Aorta (tissue), 5 donors: Measurements from ENCODE around the gene CHAD. TPM values are rescaled to one million over a fixed set of nuclear protein-coding genes. Genes with fewer than 3 reads are reported as not detected.

Source experiments
- ATAC-seq: fragments of 200-7000 bp; cut with Tn5 transposase; one replicate; pipeline ENCODE4 v1.9.1; 2022; ENCODE audit warnings: moderate library complexity; ENCODE audit not compliant: low FRiP score
- DNase-seq, 2 donors: peaks; one replicate each; pipeline ENCODE4 v3.0.0-alpha.2; 2020
- H3K27ac ChIP-seq, 2 donors: one replicate each; pipeline ENCODE4 v1.5.1; 2013; ENCODE audit warnings: low read length in 2 of 2, mild to moderate bottlenecking in 2 of 2, moderate library complexity in 2 of 2, control low read depth in 1 of 2, inconsistent platforms in 1 of 2, low read depth in 1 of 2
- H3K27me3 ChIP-seq, 2 donors: one replicate each; pipeline ENCODE4 v1.6.1; 2013; ENCODE audit warnings: control low read depth in 1 of 2, low read length in 1 of 2, mild to moderate bottlenecking in 1 of 2, moderate library complexity in 1 of 2; ENCODE audit not compliant: insufficient read depth in 2 of 2, control insufficient read depth in 1 of 2
- H3K36me3 ChIP-seq, 2 donors: one replicate each; pipeline ENCODE4 v1.6.1; 2013; ENCODE audit warnings: control low read depth in 1 of 2, low read length in 1 of 2, mild to moderate bottlenecking in 1 of 2; ENCODE audit not compliant: insufficient read depth in 2 of 2, control insufficient read depth in 1 of 2
- H3K4me1 ChIP-seq, 2 donors: one replicate each; pipeline ENCODE4 v1.6.1; 2013; ENCODE audit warnings: low read length in 2 of 2, control low read depth in 1 of 2, mild to moderate bottlenecking in 1 of 2, moderate library complexity in 1 of 2; ENCODE audit not compliant: insufficient read depth in 2 of 2, control insufficient read depth in 1 of 2
- H3K4me3 ChIP-seq, 2 donors: one replicate each; pipeline ENCODE4 v1.5.1; 2013; ENCODE audit warnings: low read length in 2 of 2, control low read depth in 1 of 2, mild to moderate bottlenecking in 1 of 2
- H3K9me3 ChIP-seq: one replicate; pipeline ENCODE4 v1.6.1; 2013; ENCODE audit warnings: mild to moderate bottlenecking, low read length; ENCODE audit not compliant: control insufficient read depth
- WGBS, 2 donors: extraction: QIAGEN DNeasy Blood & Tissue Kit; methylation state at CpG; one replicate each; pipeline ENCODE4 v1.1.7; 2013; 5-methylcytosine and 5-hydroxymethylcytosine counted together
- intact Hi-C, 2 donors: fragments of 100-400 bp; cut with DNase I; formaldehyde crosslinking; loops; one replicate each; pipeline versions ENCODE4 v1.14.2 to v1.15.0; 2022
- polyA plus RNA-seq, 2 donors: library from polyadenylated mRNA; stranded (reverse); fragments of 200-250 nt; gene quantifications; one replicate each; pipeline ENCODE4 v1.2.3, GENCODE V29; 2013
- total RNA-seq, 2 donors: library from RNA; stranded (reverse); fragmentation: NEBNext Ultra II Directional; extraction: Animal tissue kit (Norgen Biotek cat#: 25700); gene quantifications; one replicate each; pipeline ENCODE4 v1.2.1, GENCODE V29; 2021
- donor health status: healthy with polysubstance abuse.
- donor health status: Bipolar disorder and iron deficiency.
- donor health status: DM: no; HTN: no; CAD: no.
- donor health status: DM: no; HTN: no; CAD: no.
- donor health status: DM: yes; HTN: yes; CAD: no.

The CHAD gene
- total and polyA plus RNA-seq, 4 donors = 0.20 to 2.3 (median 0.57) TPM; not detected in 1

GRCh38 chr17:50465635-50466034 is 3.0 kb downstream of the CHAD start:
- DNase-seq = peak in 1 of 2 donors; percentile 39
- Histone ChIP-seq H3K4me3 (no peak overlapping the region), H3K36me3 (no peaks in the 10 kb centered on the region), H3K27ac (no peak overlapping the region), H3K4me1 (no peaks in the 10 kb centered on the region), H3K9me3 (no peaks in the 10 kb centered on the region), H3K27me3 (no peaks in the 10 kb centered on the region)
- intact Hi-C loops = no loop called here
- 96 to 98% methylated on average over 9 of the region's 9 CpGs for WGBS, 2 donors
- ATAC-seq = no peak

DNA sequence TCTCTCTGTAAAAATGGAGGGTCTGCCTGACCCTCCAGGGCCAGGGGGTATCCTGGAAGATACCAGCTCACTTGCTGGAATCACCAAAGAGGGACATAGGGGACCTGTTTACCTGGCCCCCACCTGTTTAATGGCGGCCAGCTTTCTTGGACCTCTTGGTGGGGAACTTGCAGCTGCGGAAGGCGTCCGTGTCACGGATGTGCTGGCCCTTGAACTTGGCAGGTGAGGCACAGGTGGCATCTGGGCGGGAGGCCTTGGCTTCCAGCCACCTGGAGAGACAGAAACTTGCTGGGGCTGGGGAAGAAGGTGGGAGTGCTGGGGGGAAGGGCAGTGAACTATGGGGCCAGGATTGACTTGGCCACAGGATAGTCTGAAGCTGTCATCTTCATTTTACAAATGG is 3.5 kb downstream of the CHAD start:
- ATAC-seq (no peak), DNase-seq (peak in 1 of 2 donors; percentile 55)
- intact Hi-C loops = no loop called here
- no peaks in the 10 kb centered on the region for H3K9me3 ChIP-seq
- no peak overlapping the region for H3K4me3 ChIP-seq
- no peaks in the 10 kb centered on the region for H3K4me1 ChIP-seq
- no peaks in the 10 kb centered on the region for H3K27me3 ChIP-seq
- no peak overlapping the region for H3K27ac ChIP-seq
- no peaks in the 10 kb centered on the region for H3K36me3 ChIP-seq
- WGBS, 2 donors = 93 to 96% methylated on average over 6 of the region's 6 CpGs

- Histone ChIP-seq H3K4me1 (no peaks in the 10 kb centered on the region), H3K9me3 (no peaks in the 10 kb centered on the region), H3K27ac (no peak overlapping the region), H3K27me3 (no peaks in the 10 kb centered on the region), H3K36me3 (no peaks in the 10 kb centered on the region), H3K4me3 (no peak overlapping the region)
- WGBS, 2 donors = 87 to 91% methylated on average over 4 of the region's 4 CpGs
- intact Hi-C loops = no loop called here
- ATAC-seq = no peak
- peak in 1 of 2 donors; percentile 46 for DNase-seq
Observed at GRCh38 chr17:50464736-50465135, 3.9 kb downstream of the CHAD start.

- Histone ChIP-seq H3K9me3 (no peaks in the 10 kb centered on the region), H3K4me1 (no peaks in the 10 kb centered on the region), H3K27ac (no peak overlapping the region), H3K36me3 (no peaks in the 10 kb centered on the region), H3K27me3 (no peaks in the 10 kb centered on the region), H3K4me3 (no peak overlapping the region)
- intact Hi-C loops = no loop called here
- no peak for DNase-seq
- no peak for ATAC-seq
- 89 to 93% methylated on average over 3 of the region's 3 CpGs for WGBS, 2 donors
Observed at GRCh38 chr17:50464121-50464520, 4.6 kb downstream of the CHAD start.

DNA sequence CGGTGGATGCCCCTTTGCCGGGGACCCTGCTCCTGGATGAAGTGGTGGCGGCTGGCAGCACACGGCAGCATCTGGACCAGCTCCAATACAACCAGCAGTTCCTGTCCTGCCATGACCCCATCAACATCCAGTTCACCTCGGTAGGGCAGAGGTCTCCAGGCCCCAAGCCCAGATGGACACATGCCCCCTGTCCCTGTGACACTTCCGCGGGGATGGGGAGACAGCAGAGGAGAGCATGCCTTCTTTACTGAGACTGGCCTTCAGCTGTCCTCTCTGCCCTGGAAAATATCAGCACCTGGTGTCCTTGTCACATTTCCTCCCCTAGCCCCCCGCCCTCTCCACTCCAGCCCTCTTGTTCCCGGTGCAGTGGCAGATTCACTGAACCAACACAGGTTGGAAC is 6.2 kb downstream of the CHAD start:
- Histone ChIP-seq H3K36me3 (no peaks in the 10 kb centered on the region), H3K27me3 (no peaks in the 10 kb centered on the region), H3K4me3 (no peak overlapping the region), H3K4me1 (no peaks in the 10 kb centered on the region), H3K9me3 (no peaks in the 10 kb centered on the region), H3K27ac (no peak overlapping the region)
- ATAC-seq (no peak), DNase-seq (peak in 1 of 2 donors; percentile 39)
- 83 to 85% methylated on average over 9 of the region's 9 CpGs for whole genome bisulfite sequencing, 2 donors
- intact Hi-C loops = no loop called here

- intact Hi-C loops = no loop called here
- H3K36me3 ChIP-seq = no peaks in the 10 kb centered on the region
- H3K27me3 ChIP-seq = no peaks in the 10 kb centered on the region
- 92 to 94% methylated on average over 14 of the region's 14 CpGs for WGBS, 2 donors
- no peak overlapping the region for H3K27ac ChIP-seq
- ATAC-seq = no peak
- H3K4me1 ChIP-seq = no peaks in the 10 kb centered on the region
- no peak overlapping the region for H3K4me3 ChIP-seq
- H3K9me3 ChIP-seq = no peaks in the 10 kb centered on the region
- no peak for DNase-seq
Observed at GRCh38 chr17:50461550-50462132, 7.0 kb downstream of the CHAD start.

DNA sequence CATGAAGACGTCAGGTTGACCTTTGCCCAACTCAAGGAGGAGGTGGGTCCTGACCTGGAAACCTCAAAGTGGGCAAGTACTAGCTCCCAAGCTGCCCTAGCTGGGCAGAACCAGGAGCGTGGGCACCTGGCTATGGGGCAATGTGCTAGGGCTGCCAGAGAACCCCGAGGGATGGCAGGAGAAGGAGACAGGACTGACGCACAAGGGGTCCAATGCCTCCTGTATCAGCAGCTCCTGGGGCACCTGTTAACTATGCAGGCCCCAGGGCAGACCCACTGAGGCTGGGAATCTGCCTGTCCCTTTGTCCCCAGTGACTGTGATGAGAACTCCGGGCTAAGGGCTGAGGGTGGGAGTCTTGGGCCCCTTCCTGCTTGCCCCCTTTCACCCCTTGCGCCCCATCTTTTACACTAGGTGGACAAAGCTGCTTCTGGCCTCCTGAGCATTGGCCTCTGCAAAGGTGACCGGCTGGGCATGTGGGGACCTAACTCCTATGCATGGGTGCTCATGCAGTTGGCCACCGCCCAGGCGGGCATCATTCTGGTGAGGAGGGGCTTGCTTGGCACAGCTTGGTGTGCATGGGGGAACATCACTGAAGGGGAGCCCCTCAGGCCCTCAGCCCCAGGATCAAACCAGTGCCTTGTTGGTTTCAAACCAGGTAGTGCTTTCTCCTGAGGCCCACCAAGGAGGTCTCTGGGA is 7.7 kb downstream of the CHAD start:
- H3K36me3 ChIP-seq = no peaks in the 10 kb centered on the region
- intact Hi-C loops = no loop called here

GRCh38 chr17:50459756-50460155 is 8.9 kb downstream of the CHAD start:
- DNase-seq = no peak
- Histone ChIP-seq H3K36me3 (no peaks in the 10 kb centered on the region), H3K4me1 (no peaks in the 10 kb centered on the region), H3K27me3 (no peaks in the 10 kb centered on the region), H3K4me3 (no peak overlapping the region), H3K27ac (no peak overlapping the region), H3K9me3 (no peaks in the 10 kb centered on the region)
- intact Hi-C loops = no loop called here
- no peak for ATAC-seq
- 43 to 62% methylated on average over 4 of the region's 4 CpGs for WGBS, 2 donors

More for the DNA sequence above, 7.7 kb downstream of the CHAD start:
- 93 to 94% methylated on average over 9 of the region's 9 CpGs for WGBS, 2 donors
- H3K27ac ChIP-seq = no peak overlapping the region
- no peak overlapping the region for H3K4me3 ChIP-seq
- H3K9me3 ChIP-seq = no peaks in the 10 kb centered on the region
- DNase-seq (no peak), ATAC-seq (no peak)
- no peaks in the 10 kb centered on the region for H3K27me3 ChIP-seq
- no peaks in the 10 kb centered on the region for H3K4me1 ChIP-seq
